Sigmoid colon (tissue), 7 donors: ENCODE data around the gene SLC5A11. TPM values are rescaled to one million over a fixed set of nuclear protein-coding genes. Genes with fewer than 3 reads are reported as not detected.
A peak's percentile ranks its signal among the peaks of the same experiment; 100 is the strongest.

ENCODE experiments used
- DNase-seq: peaks from one replicate; pipeline ENCODE4 v3.0.0-alpha.2; 2019
- H3K27ac ChIP-seq, 4 donors: fragments of 200-600 bp; sonication (generic); one replicate each; pipeline ENCODE4 v1.5.1; 2016 to 2019; ENCODE audit warnings: mild to moderate bottlenecking in 1 of 4
- H3K27me3 ChIP-seq, 3 donors: fragments of 200-600 bp; sonication (generic); one replicate each; pipeline ENCODE4 v1.5.1; 2019; ENCODE audit warnings: mild to moderate bottlenecking in 1 of 3
- H3K36me3 ChIP-seq, 4 donors: fragments of 200-600 bp; sonication (generic); one replicate each; pipeline ENCODE4 v1.5.1; 2016 to 2019
- H3K4me1 ChIP-seq, 4 donors: fragments of 200-600 bp; sonication (generic); one replicate each; pipeline ENCODE4 v1.5.1; 2017 to 2019
- H3K4me3 ChIP-seq, 4 donors: fragments of 200-600 bp; sonication (generic); one replicate each; pipeline ENCODE4 v1.5.1; 2017 to 2019; ENCODE audit warnings: mild to moderate bottlenecking in 2 of 4, moderate library complexity in 1 of 4
- H3K9me3 ChIP-seq, 4 donors: fragments of 200-600 bp in 3 of 4; sonication (generic) in 3 of 4; one replicate each; pipeline versions ENCODE4 v1.5.1 to v1.6.1; 2013 to 2019
- CTCF ChIP-seq, 4 experiments: fragments of 450-650 bp in 3 of 4; fragments of 200-600 bp in 1 of 4; IDR thresholded peaks; one replicate each; pipeline ENCODE4 v1.5.1; 2016 to 2019; ENCODE audit warnings: antibody characterized with exemption in 4 of 4, mild to moderate bottlenecking in 3 of 4, moderate library complexity in 2 of 4
- EP300 ChIP-seq, 4 donors: sonication (generic); formaldehyde crosslinking; IDR thresholded peaks; one replicate each; pipeline ENCODE4 v1.6.1; 2017; ENCODE audit warnings: antibody characterized with exemption in 4 of 4
- POLR2A ChIP-seq, 2 donors: fragments of 450-650 bp; IDR thresholded peaks; one replicate each; pipeline ENCODE4 v1.6.1; 2016; ENCODE audit warnings: antibody characterized with exemption in 2 of 2, mild to moderate bottlenecking in 2 of 2, moderate library complexity in 2 of 2
- POLR2AphosphoS5 ChIP-seq, 4 donors: sonication (generic); formaldehyde crosslinking; IDR thresholded peaks; one replicate each; pipeline ENCODE4 v1.6.1; 2017; ENCODE audit warnings: antibody characterized with exemption in 4 of 4
- WGBS, 2 donors: extraction: QIAGEN DNeasy Blood & Tissue Kit; methylation state at CpG; one replicate each; pipeline ENCODE4 v1.1.7; 2013; 5-methylcytosine and 5-hydroxymethylcytosine counted together
- intact Hi-C: fragments of 100-400 bp; cut with DNase I; formaldehyde crosslinking; loops from one replicate; pipeline ENCODE4 v1.15.1; 2023
- polyA plus RNA-seq, 3 donors: library from polyadenylated mRNA; stranded (reverse); fragments of 200-250 nt; gene quantifications; one replicate each; pipeline ENCODE4 v1.2.3, GENCODE V29; 2013
- total RNA-seq, 4 donors: library from RNA; depleted of rRNA; stranded (reverse); fragments of >200 nt; gene quantifications; one replicate each; pipeline ENCODE4 v1.1.0, GENCODE V29; 2016
- donor health status: healthy with polysubstance abuse.
- donor health status: Bipolar disorder and iron deficiency.
- donor health status: healthy.

Gene SLC5A11
- total and polyA plus RNA-seq, 7 donors: 0.14 to 1.2 (median 0.19) TPM; not detected in 4

GRCh38 chr16:24829153-24829552, 16.6 kb upstream of the SLC5A11 start:
- Histone ChIP-seq H3K4me1 (peaks cover 0 to 1% (median 0%) of the 10 kb centered on the region in 4 donors), H3K4me3 (no peak overlapping the region), H3K27ac (no peak overlapping the region), H3K9me3 (no peaks in the 10 kb centered on the region), H3K36me3 (peaks cover 4 to 40% (median 25%) of the 10 kb centered on the region in 4 donors), H3K27me3 (no peaks in the 10 kb centered on the region)
- TF ChIP-seq CTCF (IDR thresholded peaks at IDR 0.05) (no peak), POLR2AphosphoS5 (IDR thresholded peaks at IDR 0.05) (peak in 2 of 4 donors; percentile 20 to 23), POLR2A (IDR thresholded peaks at IDR 0.05) (no peak)
- WGBS, 2 donors: 60 to 72% methylated on average over 5 of the region's 5 CpGs
- DNase-seq: no peak
- intact Hi-C loops: no loop called here

- H3K27ac ChIP-seq: no peak overlapping the region
- peaks cover 0 to 16% (median 3%) of the 10 kb centered on the region in 4 donors for H3K36me3 ChIP-seq
- H3K9me3 ChIP-seq: no peaks in the 10 kb centered on the region
- H3K4me3 ChIP-seq: no peak overlapping the region
- DNase-seq: peak; percentile 6
- no peaks in the 10 kb centered on the region for H3K27me3 ChIP-seq
- WGBS, 2 donors: 92 to 95% methylated on average over 6 of the region's 6 CpGs
- intact Hi-C loops: no loop called here
- TF ChIP-seq CTCF (IDR thresholded peaks at IDR 0.05) (no peak), POLR2AphosphoS5 (IDR thresholded peaks at IDR 0.05) (no peak), POLR2A (IDR thresholded peaks at IDR 0.05) (no peak), EP300 (IDR thresholded peaks at IDR 0.05) (no peak)
- H3K4me1 ChIP-seq: peaks cover 0 to 8% (median 3%) of the 10 kb centered on the region in 4 donors
These were observed 12.4 kb upstream of the SLC5A11 start for GRCh38 chr16:24833352-24833751.

- intact Hi-C loops: no loop called here
These were observed 11.1 kb upstream of the SLC5A11 start for GRCh38 chr16:24834459-24835335.

GRCh38 chr16:24836836-24837235, 8.9 kb upstream of the SLC5A11 start:
- no peak overlapping the region for H3K27ac ChIP-seq
- TF ChIP-seq CTCF (IDR thresholded peaks at IDR 0.05): no peak
- TF ChIP-seq EP300 (IDR thresholded peaks at IDR 0.05): no peak
- H3K4me1 ChIP-seq: peaks cover 0 to 20% (median 3%) of the 10 kb centered on the region in 4 donors
- intact Hi-C loops: no loop called here
- 92 to 94% methylated on average over 6 of the region's 6 CpGs for WGBS, 2 donors
- no peak overlapping the region for H3K4me3 ChIP-seq
- DNase-seq: peak; percentile 8
- no peaks in the 10 kb centered on the region for H3K27me3 ChIP-seq
- no peaks in the 10 kb centered on the region for H3K9me3 ChIP-seq
- H3K36me3 ChIP-seq: peaks cover 0 to 3% (median 0%) of the 10 kb centered on the region in 4 donors

More at GRCh38 chr16:24834459-24835335, 11.1 kb upstream of the SLC5A11 start:
- DNase-seq: peak; percentile 36
- H3K27me3 ChIP-seq: no peaks in the 10 kb centered on the region
- H3K36me3 ChIP-seq: peaks cover 0 to 5% (median 0%) of the 10 kb centered on the region in 4 donors
- TF ChIP-seq POLR2A (IDR thresholded peaks at IDR 0.05) (no peak), CTCF (IDR thresholded peaks at IDR 0.05) (peak in 2 of 4 experiments; percentile 28 to 29)
- no peak overlapping the region for H3K27ac ChIP-seq
- no peaks in the 10 kb centered on the region for H3K9me3 ChIP-seq
- 49 to 69% methylated on average over 7 of the region's 7 CpGs for WGBS, 2 donors
- peaks cover 0 to 20% (median 3%) of the 10 kb centered on the region in 4 donors for H3K4me1 ChIP-seq
- no peak overlapping the region for H3K4me3 ChIP-seq
